Left renal pelvis (tissue), 4 donors: ENCODE results near the gene GABRG3. TPM values are rescaled to one million over a fixed set of nuclear protein-coding genes. Genes with fewer than 3 reads are reported as not detected.
"Not testable (repeated sequence)": the region's sequence is repeated elsewhere in the genome, so short reads cannot be mapped to it uniquely, and the experiment has no call there.

ENCODE experiments used
- DNase-seq, 4 donors: peaks; one replicate each; pipeline ENCODE4 v3.0.0-alpha.2; 2013; ENCODE audit warnings: low read depth in 4 of 4, low spot score in 3 of 4
- polyA plus RNA-seq, 4 donors: library from polyadenylated mRNA; unstranded; fragments of 120-200 nt; gene quantifications; one replicate each; pipeline ENCODE4 v1.2.1, GENCODE V29; 2013; ENCODE audit not compliant: insufficient read length in 4 of 4

Gene GABRG3
- polyA plus RNA-seq, 4 donors, result 0.71 to 2.0 (median 1.9) TPM

DNA sequence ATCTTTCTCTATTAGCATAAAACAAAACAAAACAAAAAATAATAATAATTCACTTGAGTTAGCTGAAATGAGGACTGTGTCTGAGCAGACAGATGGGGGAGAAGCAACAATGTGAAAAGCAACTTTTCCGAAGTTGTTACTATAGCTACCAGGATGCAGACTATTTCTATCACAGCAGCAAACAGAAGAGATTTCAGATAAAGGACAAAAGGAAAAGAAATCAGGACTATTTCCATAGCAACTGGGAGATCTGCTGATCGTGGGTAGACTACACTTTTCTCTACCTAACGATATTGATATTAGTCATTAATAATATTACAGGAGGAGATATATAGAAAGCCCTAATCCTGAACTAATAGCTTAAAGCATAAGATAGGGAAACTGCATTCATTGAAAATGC lies 321.7 kb downstream of the GABRG3 start:
- no peak for DNase-seq

DNA sequence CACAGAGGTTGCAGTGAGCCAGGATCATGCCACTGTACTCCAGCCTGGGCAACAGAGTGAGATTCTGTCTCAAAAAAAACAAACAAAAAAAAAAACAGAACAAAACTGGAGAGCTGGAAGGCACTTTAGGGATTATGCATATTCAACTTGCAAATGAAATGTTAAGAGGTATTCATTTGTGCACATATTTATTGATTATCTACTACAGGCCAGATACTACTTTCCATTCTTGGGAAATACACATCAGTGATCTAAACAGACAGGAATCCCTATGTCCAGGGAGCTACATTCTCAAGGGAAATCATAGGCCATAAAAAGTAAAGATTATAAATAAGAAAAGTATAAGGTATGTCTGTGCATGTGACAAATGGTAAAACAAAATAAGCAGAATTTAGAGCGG lies 322.6 kb downstream of the GABRG3 start:
- DNase-seq, result no peak

DNA sequence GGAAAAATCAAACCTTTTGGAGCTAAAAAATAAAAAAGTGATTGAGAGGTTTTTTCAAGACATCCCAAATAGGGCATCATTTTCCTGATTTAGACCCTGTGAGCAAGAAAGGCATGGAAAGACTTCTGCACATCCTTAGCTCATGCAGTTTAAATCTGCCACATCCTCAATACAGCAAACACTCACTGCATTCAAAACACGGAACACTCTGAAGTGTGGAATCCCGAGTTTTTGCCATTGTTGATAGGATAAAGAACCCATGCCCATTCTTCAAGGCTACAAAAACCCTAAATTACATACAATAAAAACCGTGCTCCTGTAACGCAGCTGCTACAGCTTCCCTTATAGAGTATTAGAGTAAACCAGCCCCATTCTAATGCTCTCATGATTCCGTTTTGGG lies 346.8 kb downstream of the GABRG3 start:
- no peak for DNase-seq

DNA sequence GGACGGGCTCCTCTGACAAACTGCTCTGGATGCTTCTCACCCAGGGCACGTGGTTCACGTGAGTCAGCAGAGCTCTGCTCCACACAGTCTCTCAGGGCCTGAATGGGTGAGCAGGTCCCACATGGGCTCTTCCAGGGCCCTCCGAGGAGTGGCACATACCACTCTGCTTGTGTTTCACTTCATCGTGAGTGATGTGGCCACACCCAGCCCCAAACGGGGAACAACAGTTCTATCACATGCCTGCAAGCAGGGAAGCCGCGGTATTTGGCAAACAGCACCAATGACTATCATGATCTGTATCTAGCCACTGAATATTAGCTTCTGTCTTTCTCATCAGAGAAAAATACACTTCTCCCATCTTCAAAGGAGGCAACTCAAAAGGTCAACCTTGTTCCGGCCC lies 352.8 kb downstream of the GABRG3 start:
- no peak for DNase-seq

DNA sequence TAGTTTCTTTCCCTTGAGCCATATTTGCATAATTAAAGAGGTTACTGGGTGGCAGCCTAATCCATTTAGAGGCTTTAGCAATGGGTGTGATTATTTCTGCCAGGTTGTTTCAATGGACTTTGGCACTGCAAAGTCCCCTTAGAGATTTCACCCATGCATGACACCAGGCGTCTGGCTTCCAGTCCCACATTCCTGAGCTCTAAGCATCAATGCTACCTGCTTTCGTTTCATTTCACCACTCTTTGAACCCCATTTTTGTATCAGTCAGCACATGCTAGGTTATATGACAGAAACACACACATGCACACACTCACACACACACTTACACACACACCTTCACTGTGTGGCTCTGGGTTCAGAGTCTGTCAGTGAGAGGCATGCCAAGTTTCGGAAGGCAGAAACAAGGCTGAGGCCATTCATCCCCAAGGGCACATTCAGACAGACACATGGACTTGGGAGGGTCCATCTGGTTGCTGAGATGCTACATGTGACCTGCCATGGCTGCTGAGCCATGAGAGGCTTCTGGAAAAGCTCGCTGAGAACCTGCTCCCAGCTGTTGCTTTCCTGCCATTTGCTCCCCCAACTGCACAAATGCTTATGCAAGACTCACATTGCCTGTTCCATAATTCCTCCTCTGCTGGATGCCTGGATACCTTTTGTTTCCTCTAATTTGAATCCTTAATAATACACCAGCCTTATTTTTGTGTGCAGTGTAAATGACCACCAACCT lies 354.1 kb downstream of the GABRG3 start:
- peak in 3 of 4 donors; percentile 12 to 36 (median 30) for DNase-seq

DNA sequence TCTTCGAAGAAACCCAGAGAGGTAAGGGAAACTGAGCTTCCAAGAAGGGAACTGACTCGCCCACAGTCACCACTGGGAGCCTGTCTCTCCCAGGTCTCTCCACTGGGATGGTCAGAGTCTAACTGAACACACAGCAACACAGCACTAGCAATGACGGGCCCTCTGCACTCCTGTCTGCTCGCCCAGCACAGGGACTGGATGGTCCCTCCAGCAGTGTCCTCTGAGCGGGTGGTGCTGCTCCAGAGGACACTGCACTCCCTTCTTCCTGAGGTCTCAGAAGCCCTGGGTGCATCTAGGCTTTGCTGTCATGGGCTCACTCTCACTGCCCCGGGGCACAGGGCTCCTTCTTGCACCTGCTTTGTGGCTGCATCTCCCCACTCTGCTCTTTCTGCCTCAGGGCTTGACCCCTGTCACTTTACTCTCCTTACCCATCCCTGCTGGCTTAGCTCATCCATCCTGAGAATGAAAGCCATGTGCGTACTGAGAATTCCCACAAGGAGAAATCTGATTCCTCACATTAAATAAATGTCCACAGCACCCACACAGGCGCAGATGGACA lies 356.6 kb downstream of the GABRG3 start:
- DNase-seq, result no peak

DNA sequence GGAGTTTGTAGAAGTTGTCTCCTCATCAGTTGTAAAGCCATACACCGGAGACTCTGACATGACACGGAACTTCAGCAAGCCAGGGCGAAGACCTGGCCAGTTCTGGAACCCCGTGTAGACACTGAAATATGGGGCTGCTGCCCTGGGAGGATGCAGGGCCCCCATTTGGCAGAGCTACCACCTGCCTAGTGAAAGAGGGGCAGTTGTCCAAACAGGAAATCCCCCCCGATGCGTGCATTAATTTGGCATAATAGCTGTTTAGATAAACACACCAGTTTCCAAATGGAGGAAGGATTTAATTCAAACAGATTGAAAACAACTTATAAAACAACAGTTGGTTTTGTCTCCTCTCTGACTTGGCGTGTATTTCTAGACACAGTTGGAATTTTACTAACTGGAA lies 357.2 kb downstream of the GABRG3 start:
- DNase-seq, result no peak

DNA sequence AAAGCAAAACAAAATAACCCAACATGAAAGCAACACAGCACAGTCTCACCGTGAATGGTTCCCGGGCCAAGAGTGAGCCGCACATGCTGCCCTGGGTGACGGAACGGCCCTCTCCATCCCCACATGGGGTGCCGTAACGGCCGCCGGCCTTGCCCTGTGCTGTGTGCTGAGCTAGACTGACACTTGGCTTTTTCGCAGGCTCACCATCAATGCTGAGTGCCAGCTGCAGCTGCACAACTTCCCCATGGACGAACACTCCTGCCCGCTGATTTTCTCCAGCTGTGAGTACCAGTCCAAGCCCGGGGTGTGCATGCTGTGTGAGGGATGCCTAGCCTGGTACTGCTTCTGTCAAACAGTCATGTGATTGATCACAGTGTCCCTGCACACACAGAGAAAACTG lies 357.6 kb downstream of the GABRG3 start:
- no peak for DNase-seq

DNA sequence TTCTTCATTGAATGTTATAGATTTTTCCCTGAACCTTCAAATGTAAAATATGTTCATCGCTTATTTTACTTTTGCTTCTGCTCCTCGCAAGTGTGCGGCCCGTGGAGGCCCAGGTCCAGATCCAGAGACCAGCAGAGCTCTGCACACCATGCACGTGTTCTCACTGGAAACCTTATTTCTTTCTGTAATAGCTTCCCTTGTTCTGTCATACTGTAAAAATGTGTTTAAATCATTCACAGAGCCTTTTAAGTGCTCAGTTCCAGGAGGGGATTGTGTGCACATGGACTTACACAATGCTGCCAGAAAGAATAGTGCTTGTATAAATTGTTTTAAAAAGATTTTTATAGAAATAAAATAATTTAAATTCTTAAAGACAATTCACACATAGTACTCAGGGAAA lies 359.3 kb downstream of the GABRG3 start:
- no peak for DNase-seq

DNA sequence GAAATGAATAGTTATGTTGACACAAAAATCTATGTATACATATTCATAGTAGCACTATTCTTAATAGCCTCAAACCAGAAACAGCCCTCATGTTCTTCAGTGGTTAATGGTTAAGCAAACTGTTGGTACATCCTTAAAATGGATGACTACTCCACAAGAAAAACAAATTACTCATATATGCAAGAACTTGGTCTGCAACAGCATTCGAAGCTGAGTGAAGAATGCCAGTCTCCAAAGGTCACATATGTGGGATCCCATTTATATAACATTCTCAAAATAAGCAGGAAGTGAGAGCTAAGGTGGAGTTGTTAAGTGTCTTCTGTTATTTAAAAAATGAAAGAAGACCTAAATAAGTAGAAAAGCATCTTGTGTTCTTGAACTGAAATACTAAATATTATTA lies 365.7 kb downstream of the GABRG3 start:
- no peak for DNase-seq

DNA sequence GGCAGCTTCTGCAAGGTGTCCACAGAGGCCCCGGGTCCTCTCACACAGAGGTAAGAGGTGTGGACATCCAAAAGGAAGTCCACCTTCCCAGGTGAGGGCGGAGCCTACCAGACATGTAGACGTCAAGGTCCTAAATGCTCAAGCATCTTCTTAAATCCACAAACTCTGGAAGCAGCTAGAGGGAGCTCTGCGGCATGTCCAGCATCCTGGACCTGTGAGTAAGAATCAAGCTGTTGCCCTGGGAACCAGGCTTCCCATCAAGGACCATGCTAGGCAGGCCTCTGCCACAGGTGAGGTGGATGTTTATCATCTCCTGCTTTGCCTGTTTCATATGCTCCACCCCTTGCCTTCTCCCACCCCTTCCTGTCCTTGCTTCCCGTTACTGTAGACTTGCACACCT lies 368.2 kb downstream of the GABRG3 start:
- no peak for DNase-seq

DNA sequence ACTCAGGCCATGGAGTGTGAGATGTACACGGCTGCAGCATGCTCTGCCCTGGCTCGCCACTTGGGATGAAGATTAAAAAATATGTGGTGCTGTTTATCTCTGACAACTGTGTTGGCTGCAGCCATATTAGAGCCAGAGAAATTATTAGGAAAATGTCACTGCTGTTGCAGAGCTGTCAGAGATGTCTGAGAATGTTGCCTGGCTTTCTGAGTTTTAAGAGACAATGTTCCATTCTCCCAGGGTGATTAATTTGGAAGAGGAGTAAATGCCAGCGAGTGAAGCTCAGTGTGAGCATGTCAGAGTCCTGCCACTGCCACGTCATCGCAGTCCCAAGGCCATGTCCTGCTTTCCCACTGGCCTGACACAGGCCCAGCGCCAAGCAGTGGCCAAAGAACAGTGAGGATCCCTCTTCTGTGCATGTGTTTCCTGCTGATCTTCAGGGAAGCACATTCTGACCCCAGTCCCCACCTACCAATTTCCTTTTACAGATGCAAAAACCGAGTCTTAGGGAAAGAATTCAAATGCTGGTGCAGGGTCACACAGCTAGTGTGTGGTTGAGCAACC lies 370.9 kb downstream of the GABRG3 start:
- DNase-seq, result no peak

DNA sequence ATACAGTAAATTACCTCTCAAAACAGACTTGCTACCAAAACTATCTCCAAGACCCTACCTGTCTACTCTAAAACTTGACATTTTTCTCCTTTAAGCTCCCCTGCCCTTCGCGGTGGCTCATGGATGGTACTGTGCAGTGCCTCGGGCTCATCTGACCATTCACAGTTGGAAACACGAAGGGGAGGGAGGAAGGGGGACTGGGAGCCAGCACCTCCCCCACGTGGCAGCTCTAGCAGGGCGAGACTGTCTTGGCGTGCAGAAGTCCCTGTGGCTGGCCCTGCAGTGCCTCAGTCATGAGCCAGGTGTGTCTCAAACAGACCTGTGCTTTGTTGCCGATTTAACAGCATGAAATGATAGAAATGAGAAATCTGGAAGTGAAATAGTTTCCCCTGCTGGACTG lies 372.0 kb downstream of the GABRG3 start:
- no peak for DNase-seq

DNA sequence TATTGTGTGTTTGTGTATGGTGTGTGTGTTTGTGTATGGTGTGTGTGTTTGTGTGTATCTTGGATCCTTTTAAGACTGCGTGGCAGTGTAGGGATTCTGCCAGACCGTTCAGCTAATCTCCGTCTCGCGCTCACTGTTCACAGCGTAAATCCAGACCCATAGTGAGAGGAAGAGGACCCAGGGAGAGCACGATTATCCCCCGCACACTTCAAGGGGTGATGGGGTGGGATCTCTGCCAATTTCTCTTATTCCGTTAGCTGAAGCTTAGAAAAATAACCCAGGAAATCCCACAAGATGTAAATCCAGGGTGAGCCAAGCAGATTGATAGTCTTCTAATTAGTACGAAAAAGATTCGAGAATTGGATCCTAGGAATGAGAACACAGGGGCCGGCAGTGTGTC lies 381.2 kb downstream of the GABRG3 start:
- no peak for DNase-seq

DNA sequence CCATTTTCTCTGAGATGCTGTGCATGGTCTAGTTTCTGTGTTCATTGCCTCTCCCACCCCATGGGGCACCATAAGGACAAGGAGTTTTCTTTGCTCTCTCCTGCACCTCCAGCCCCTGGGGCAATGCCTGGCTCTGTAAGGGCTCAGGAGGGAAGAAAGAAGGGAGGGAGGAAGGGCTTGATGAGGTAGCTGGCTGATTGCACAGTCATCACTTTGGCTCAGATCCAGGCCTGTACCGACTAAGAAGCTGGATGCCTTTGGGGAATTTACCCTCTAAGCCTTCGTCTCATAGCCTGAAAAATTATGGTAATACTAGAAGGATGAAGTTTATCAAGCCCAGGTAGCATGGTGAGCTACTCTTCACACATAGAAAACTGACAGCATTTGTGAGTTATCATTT lies 382.9 kb downstream of the GABRG3 start:
- no peak for DNase-seq

DNA sequence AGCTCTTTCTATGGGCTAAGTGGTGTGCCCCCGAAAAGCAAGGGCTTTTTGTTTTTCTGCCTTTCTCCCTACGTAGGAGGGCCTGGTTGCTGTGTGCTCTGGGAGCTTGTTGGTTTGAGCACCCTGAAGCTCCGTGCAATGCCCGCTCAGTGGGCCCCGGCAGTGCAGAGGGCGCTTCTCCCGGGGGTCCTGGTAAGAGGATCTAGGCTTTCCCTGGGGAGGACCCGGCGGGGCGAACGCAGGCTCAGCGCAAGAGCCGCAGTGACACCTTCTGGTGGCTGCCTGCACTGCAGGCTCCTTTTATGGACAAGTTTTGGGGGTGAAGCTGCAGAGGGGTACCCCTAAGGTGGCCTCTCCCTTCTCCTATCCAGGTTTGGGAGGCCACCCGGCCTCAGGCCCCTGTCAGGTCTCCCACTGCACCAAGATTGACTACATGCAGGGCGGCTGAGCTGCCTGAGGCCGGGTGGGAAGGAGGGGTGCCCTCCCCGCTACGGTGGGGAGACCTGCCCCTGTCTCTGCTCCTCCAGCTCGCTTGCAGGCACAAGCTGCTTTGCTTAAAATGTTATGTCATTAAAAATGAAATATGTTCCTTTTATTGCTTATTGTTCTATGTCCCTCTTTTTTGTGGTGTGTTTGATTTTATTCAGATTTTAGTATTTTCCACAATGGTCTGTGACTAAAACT lies 387.9 kb downstream of the GABRG3 start:
- no peak for DNase-seq

DNA sequence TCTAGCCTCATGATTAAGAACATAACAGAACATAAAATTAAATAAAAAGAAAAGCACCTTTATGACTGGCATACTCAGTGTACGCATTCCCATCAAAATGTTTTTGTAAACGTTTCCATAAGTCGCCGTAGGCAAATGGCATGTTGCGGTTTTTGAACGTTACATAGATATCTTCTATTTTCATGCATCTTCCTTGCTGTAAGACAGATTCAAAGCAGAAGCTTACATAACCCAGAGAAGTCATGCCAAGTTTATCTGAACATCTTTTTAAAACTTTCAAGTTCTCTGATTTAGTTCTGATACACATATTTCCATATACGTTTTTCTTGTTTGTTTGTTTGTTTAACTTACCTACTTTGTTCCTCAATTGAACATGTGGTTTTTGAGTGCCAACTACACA lies 388.6 kb downstream of the GABRG3 start:
- no peak for DNase-seq

DNA sequence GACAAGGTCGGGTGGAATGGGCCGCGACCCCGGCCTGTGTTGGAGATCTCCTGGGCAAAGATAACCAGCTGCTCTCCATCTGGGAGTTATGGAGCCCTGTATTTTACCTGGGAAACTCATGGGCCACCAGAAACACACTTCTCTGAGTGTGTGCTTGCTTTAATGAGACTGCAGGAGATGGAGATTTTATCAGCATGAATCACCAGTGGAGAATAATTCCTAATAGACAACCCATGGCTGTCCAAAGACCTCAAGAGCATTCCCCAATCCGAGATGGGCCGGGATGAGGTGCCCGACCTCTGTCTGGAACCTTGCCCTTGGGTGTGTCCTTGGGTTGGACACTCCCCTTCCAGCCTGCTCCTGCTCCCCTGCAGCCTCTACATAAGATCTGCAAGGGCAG lies 389.3 kb downstream of the GABRG3 start:
- no peak for DNase-seq

DNA sequence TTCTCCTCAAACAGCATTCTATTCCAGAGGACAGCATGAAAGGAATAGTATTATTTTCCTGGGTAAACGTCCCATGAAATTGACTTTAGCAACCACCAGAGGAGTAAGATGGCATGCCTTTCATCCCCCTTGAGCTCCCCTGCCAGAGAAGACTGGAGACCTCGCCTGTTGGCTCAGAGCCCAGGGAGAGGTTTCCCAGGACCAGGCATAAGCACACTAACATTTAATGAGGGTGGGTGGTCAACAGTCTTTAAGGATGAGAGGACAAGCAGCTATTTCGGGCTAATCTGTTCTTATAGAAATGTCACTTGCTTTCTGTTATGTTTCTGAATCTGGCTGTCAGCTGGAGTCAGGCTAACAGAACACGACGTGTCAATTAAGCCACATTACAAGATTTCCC lies 390.5 kb downstream of the GABRG3 start:
- no peak for DNase-seq

DNA sequence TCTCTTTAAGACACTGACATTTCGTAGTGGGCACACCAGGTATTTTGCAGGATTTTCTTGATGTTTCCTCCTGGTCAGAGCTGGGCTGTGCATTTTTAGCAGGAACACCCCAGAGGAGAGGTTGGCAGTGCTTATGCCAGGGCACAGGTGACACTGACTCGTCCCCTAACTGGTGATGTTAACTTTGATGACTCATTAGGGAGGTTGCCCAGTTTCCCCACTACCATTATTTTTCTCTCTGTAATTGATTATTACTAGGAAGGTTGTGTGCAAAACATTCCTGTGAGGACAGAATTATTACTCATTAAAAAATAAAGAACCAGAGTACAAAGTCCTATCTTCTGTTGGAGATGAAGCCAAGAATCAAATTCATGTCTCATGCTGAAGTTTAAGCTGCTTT lies 394.5 kb downstream of the GABRG3 start:
- no peak for DNase-seq

DNA sequence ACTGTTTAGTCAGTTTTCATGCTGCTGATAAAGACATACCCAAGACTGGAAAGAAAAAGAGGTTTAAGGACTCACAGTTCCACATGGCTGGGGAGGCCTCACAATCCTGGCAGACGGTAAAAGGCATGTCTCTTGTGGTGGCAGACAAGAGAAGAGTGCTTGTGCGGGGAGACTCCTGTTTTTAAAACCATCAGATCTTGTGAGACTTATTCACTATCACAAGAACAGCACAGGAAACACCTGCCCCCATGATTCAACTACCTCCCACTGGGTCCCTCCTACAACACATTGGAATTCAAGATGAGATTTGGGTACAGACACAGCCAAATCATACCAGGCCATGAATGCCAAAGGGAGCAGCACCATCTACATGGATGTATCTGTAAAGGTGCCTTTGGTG lies 406.4 kb downstream of the GABRG3 start:
- not testable (repeated sequence) for DNase-seq
